Measurements from ENCODE around the gene ALOXE3. TPM values are rescaled to one million over a fixed set of nuclear protein-coding genes. Genes with fewer than 3 reads are reported as not detected.
"Not testable (repeated sequence)": the region's sequence is repeated elsewhere in the genome, so short reads cannot be mapped to it uniquely, and the experiment has no call there.

Gene ALOXE3
- total RNA-seq, 1 donor from 2014 or later = not detected

DNA sequence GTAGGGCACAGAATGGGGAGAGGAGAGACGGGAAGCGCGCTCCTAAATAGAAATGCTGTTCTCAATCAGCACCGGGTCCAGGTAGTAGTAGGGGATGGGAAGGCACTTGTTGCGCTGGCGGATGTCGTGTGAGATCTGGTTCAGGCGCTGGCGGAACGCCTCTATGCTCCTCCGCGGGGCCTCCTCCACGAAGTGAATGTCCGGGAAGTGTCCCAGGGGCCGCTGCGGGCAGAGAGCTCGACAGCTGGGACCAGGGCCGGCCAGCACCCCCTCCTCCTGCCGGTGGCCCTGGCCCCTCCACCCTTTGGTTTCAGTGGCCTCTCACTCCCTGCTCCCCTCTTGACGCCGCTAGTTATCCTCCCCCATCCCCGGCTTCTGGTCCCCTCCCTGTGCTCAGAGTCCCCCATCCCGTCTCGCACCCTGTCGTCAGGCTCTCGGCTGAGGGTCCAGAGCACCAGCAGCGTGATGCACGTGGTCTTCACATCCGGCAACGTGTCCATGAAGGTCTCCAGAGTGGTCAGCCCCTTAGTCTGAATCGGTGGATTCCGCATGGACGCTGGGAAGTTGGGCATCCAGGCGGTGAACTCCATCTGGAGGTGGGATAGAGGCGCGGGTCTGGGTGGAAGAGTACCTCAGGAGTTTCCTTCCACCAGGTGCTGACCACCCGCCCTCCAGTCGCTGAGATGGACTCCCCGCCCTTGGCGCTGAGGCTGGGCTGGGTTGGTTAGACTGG, 45.4 kb downstream of the ALOXE3 start:
- no peak for DNase-seq (ENCODE audit: low read depth, low spot score)

DNA sequence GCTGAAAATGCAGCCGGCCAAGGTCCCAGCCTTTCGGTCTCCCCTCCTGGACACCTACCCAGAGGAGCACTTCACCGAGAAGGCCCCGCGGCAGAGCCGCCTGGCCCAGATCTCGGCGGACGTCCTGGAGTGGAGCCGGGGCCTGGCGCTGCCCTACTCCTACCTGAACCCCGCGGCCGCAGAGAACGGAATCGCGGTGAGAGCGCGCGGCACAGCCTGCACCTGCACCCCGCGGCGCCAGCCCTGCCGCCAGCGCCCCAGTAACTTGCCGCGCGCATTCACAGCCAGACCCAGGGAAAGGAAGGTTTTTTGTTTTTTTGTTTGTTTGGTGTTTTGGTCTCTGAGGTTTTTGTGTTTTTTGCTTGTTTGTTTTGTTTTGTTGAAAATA, 46.0 kb downstream of the ALOXE3 start:
- DNase-seq (ENCODE audit: low read depth, low spot score) = no peak

- DNase-seq (ENCODE audit: low read depth, low spot score) = no peak
Observed at GRCh38 chr17:8071496-8071895, 46.8 kb downstream of the ALOXE3 start.

- DNase-seq (ENCODE audit: low read depth, low spot score) = no peak
Observed at GRCh38 chr17:8069587-8069860, 48.8 kb downstream of the ALOXE3 start.

- DNase-seq (ENCODE audit: low read depth, low spot score) = no peak
Observed at GRCh38 chr17:8068736-8069586, 49.4 kb downstream of the ALOXE3 start.

- no peak for DNase-seq (ENCODE audit: low read depth, low spot score)
Observed at GRCh38 chr17:8067806-8068205, 50.5 kb downstream of the ALOXE3 start.

- DNase-seq (ENCODE audit: low read depth, low spot score) = no peak
Observed at GRCh38 chr17:8066841-8067775, 51.2 kb downstream of the ALOXE3 start.

DNA sequence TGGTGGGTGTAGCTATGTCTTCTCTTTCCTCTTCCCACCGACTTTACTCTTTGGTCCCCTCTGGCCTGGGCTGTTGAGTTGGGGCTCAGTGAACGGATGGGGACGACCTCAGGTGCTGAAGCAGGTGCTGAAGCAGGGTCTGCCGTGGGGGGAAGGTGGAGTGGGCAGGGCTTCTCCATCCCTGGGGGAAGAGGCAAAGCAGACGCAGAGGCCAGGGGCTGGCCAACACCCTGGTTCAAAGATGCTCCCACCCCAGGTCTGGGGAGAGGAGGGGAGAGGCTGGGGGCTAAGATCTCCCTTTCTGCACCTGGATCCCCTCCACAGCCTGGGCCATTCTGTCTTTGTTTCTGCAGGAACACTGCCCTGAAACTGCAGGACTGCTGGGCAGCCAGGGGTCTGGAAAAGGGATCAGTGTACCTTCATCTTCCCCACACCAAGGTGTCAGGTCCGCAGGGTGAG, 53.7 kb downstream of the ALOXE3 start:
- DNase-seq (ENCODE audit: low read depth, low spot score) = no peak

- DNase-seq (ENCODE audit: low read depth, low spot score) = no peak
Observed at GRCh38 chr17:8063761-8064534, 54.4 kb downstream of the ALOXE3 start.

GRCh38 chr17:8062807-8063483, 55.4 kb downstream of the ALOXE3 start:
- no peak for DNase-seq (ENCODE audit: low read depth, low spot score)

DNA sequence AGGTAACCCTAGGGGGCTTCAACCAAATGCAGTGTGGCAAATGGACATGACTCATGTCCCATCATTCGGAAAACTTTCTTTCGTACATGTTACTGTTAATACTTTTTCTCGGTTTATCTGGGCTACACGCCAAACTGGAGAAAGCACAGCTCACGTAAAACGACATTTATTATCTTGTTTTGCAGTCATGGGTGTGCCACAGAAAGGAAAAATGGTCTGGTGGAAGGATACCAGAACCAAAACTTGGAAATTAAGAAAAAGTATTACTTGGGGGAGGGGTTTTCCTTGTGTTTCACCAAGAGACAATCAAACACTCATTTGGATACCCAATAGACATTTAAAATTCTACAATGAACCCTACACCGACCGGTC, 55.9 kb downstream of the ALOXE3 start:
- no peak for DNase-seq (ENCODE audit: low read depth, low spot score)

GRCh38 chr17:8061851-8062250, 56.5 kb downstream of the ALOXE3 start:
- DNase-seq (ENCODE audit: low read depth, low spot score) = not testable (repeated sequence)

GRCh38 chr17:8060274-8060673, 58.0 kb downstream of the ALOXE3 start:
- DNase-seq (ENCODE audit: low read depth, low spot score) = peak; percentile 24

- DNase-seq (ENCODE audit: low read depth, low spot score) = no peak
Observed at GRCh38 chr17:8059131-8059530, 59.2 kb downstream of the ALOXE3 start.

DNA sequence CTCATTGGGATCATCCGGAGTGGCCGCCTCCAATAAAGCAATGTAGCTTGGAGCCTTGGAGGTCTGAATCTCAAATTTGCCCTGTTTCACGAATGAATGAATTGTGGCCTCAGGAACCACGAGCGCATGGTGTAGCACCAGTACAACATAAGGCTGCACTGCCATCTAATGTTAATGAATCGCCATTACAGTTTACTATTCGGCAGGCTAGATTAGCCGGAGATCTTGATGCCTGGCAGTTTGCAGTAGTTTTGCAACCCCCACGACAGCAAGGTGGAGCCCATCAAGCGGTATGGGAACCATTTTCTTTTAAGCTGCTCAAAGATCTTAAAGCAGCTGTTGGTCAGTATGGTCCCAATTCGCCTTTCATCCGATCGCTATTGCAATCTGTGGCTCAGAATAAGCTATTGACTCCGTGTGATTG, 60.6 kb downstream of the ALOXE3 start:
- peak; percentile 37 for DNase-seq (ENCODE audit: low read depth, low spot score)

GRCh38 chr17:8056976-8057625, 61.2 kb downstream of the ALOXE3 start:
- DNase-seq (ENCODE audit: low read depth, low spot score) = no peak

- DNase-seq (ENCODE audit: low read depth, low spot score) = peak; percentile 67
Observed at GRCh38 chr17:8056232-8056975, 61.9 kb downstream of the ALOXE3 start.

GRCh38 chr17:8055851-8056231, 62.5 kb downstream of the ALOXE3 start:
- no peak for DNase-seq (ENCODE audit: low read depth, low spot score)

- DNase-seq (ENCODE audit: low read depth, low spot score) = no peak
Observed at GRCh38 chr17:8053600-8053999, 64.7 kb downstream of the ALOXE3 start.
